Heart left ventricle (tissue), 16 donors: ENCODE data around the gene DCDC2C. TPM values are rescaled to one million over a fixed set of nuclear protein-coding genes. Genes with fewer than 3 reads are reported as not detected.

ENCODE experiments used
- ATAC-seq, 4 donors: fragments of 200-7000 bp; cut with Tn5 transposase; one replicate each; pipeline ENCODE4 v1.9.1; 2020 to 2022; ENCODE audit warnings: moderate library complexity in 4 of 4, mild to moderate bottlenecking in 3 of 4, moderate number of reproducible peaks in 1 of 4
- DNase-seq, 5 donors: peaks; one replicate each; pipeline ENCODE4 v3.0.0-alpha.2; 2020
- H3K27ac ChIP-seq, 12 donors: fragments of 200-600 bp; sonication (generic) in 4 of 12; one replicate each; pipeline versions ENCODE4 v1.5.0 to v1.8.0; 2016 to 2022; ENCODE audit warnings: mild to moderate bottlenecking in 2 of 12
- H3K27me3 ChIP-seq, 9 donors: fragments of 200-600 bp; sonication (generic) in 2 of 9; one replicate each; pipeline versions ENCODE4 v1.5.1 to v1.8.0; 2016 to 2022; ENCODE audit warnings: mild to moderate bottlenecking in 3 of 9
- H3K36me3 ChIP-seq, 9 donors: fragments of 200-600 bp; sonication (generic) in 2 of 9; one replicate each; pipeline versions ENCODE4 v1.5.0 to v1.8.0; 2018 to 2022; ENCODE audit warnings: mild to moderate bottlenecking in 2 of 9
- H3K4me1 ChIP-seq, 12 donors: fragments of 200-600 bp; sonication (generic) in 4 of 12; one replicate each; pipeline versions ENCODE4 v1.5.0 to v1.8.0; 2016 to 2022; ENCODE audit warnings: mild to moderate bottlenecking in 3 of 12
- H3K4me3 ChIP-seq, 12 donors: fragments of 200-600 bp; sonication (generic) in 4 of 12; one replicate each; pipeline versions ENCODE4 v1.5.0 to v1.8.0; 2017 to 2022; ENCODE audit warnings: mild to moderate bottlenecking in 9 of 12, moderate library complexity in 4 of 12
- H3K9me3 ChIP-seq, 12 donors: fragments of 200-600 bp; sonication (generic) in 4 of 12; one replicate each; pipeline versions ENCODE4 v1.5.0 to v1.8.0; 2016 to 2022; ENCODE audit warnings: mild to moderate bottlenecking in 1 of 12
- POLR2A ChIP-seq, 2 donors: fragments of 450-650 bp; IDR thresholded peaks; one replicate each; pipeline ENCODE4 v1.6.1; 2017; ENCODE audit warnings: antibody characterized with exemption in 2 of 2, mild to moderate bottlenecking in 2 of 2, moderate library complexity in 2 of 2
- WGBS, 4 donors: extraction: QIAGEN DNeasy Blood & Tissue Kit in 2 of 4; methylation state at CpG; one replicate each; pipeline versions ENCODE4 v1.1.5 to v1.1.7; 2013 to 2018; 5-methylcytosine and 5-hydroxymethylcytosine counted together
- intact Hi-C, 10 donors: fragments of 100-400 bp; cut with DNase I; formaldehyde crosslinking; loops; one replicate each; pipeline versions ENCODE4 v1.11.1 to v1.14.2; 2022
- polyA plus RNA-seq, 2 donors: library from polyadenylated mRNA; stranded (reverse); fragments of 200-250 nt; gene quantifications; one replicate each; pipeline ENCODE4 v1.2.3, GENCODE V29; 2013
- total RNA-seq, 9 donors: library from RNA; depleted of rRNA in 2 of 9; stranded (reverse); fragments of >200 nt in 2 of 9; fragmentation: NEBNext Ultra II Directional in 3 of 9; extraction: Animal tissue kit (Norgen Biotek cat#: 25700) in 3 of 9; gene quantifications; one replicate each; pipeline versions ENCODE4 v1.1.0 to v1.2.4, GENCODE V29; 2016 to 2023
- TF ChIP-seq, protein P1 (sequence below), 12 donors: fragments of 200-600 bp; sonication (generic) in 4 of 12; IDR thresholded peaks; one replicate each; pipeline versions ENCODE4 v1.5.0 to v1.8.0; 2018 to 2022; ENCODE audit warnings: antibody characterized with exemption in 12 of 12, mild to moderate bottlenecking in 5 of 12
- donor health status: ischemic (EF 13 %, LVEDD 7.1; RV severe dilation, severe dysfunction).
- donor health status: healthy with polysubstance abuse.
- donor health status: DM: no; HTN: yes; CAD: no.
- donor health status: DM: no; HTN: no; CAD: no.
- donor health status: ischemic (EF 25% LVEDD 6.9; RV normal size, moderate dysfunction).
- donor health status: ischemic (EF 25% LVEDD 5.7; RV mildly dilated, moderate dysfunction).
- donor health status: healthy.
- donor health status: DM: yes; HTN: yes; CAD: no.
- donor health status: ischemic (EF 35%, LVEDD 5.7; RV mildly dilated, moderate dysfunction).
- donor health status: nonischemic (EF 11% LVEDD 7.7; RV severe dilation, severe dysfunction).
- donor health status: DM: yes; HTN: yes; CAD: no.
- donor health status: PGD.
- donor health status: ischemic (EF 29% LVEDD 5.4; RV normal size, mild dysfunction).
- donor health status: nonischemic (EF 23%, LVEDD 6.1; RV moderate dilation, normal function).

The DCDC2C gene
- total and polyA plus RNA-seq, 11 donors: not detected

DNA sequence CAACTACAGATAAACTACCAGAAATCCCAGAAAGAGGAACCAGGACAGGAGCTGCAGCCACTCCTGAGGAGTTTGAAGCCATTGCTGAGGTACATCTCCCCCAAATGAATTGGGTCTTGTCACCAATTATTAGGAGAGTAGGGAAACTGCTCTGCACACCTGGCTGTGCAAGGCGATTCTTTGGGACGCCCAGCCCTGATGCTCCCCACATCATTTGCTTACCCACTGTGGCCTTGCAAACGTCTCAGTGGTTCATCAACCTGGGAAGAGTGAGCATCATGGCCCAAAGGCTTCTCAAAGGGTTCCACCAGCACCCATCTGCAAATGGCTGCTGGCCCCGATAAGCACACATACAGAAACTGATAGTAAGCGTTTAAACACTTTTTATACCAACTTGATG lies 21.8 kb upstream of the DCDC2C start:
- intact Hi-C loops: no loop called here

DNA sequence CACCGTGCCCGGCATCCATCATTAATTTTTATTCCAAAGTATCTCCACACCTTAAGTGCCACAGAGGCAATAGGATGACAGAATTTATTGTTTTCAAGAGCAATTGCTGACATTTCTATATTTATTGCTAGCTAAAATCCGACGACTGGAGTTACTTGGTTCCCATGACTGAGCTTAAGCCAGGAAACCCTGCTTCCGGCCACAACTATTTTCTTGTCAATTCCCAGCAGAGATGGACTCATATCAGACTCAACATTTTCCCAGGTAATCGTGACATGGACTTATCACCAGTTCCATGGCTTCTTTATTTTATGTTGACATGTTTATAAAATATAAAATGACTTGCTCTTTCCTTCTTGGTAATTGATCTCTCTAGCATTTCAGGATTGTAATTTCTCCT lies 20.6 kb upstream of the DCDC2C start:
- H3K4me1 ChIP-seq: no peaks in the 10 kb centered on the region
- no peak overlapping the region for H3K4me3 ChIP-seq
- no peaks in the 10 kb centered on the region for H3K9me3 ChIP-seq
- no peak for TF ChIP-seq POLR2A (IDR thresholded peaks at IDR 0.05)
- TF ChIP-seq, protein P1, sequence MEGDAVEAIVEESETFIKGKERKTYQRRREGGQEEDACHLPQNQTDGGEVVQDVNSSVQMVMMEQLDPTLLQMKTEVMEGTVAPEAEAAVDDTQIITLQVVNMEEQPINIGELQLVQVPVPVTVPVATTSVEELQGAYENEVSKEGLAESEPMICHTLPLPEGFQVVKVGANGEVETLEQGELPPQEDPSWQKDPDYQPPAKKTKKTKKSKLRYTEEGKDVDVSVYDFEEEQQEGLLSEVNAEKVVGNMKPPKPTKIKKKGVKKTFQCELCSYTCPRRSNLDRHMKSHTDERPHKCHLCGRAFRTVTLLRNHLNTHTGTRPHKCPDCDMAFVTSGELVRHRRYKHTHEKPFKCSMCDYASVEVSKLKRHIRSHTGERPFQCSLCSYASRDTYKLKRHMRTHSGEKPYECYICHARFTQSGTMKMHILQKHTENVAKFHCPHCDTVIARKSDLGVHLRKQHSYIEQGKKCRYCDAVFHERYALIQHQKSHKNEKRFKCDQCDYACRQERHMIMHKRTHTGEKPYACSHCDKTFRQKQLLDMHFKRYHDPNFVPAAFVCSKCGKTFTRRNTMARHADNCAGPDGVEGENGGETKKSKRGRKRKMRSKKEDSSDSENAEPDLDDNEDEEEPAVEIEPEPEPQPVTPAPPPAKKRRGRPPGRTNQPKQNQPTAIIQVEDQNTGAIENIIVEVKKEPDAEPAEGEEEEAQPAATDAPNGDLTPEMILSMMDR (IDR thresholded peaks at IDR 0.05): no peak
- no peak for ATAC-seq
- DNase-seq: no peak
- intact Hi-C loops: no loop called here
- 69 to 82% (median 74%) methylated on average over 6 of the region's 6 CpGs for WGBS, 4 donors
- H3K27me3 ChIP-seq: peaks cover 0 to 9% (median 0%) of the 10 kb centered on the region in 9 donors
- H3K27ac ChIP-seq: no peak overlapping the region
- no peaks in the 10 kb centered on the region for H3K36me3 ChIP-seq

More for the DNA sequence above, 21.8 kb upstream of the DCDC2C start:
- no peak for TF ChIP-seq POLR2A (IDR thresholded peaks at IDR 0.05)
- TF ChIP-seq, protein P1 (IDR thresholded peaks at IDR 0.05): no peak
- H3K4me3 ChIP-seq: no peak overlapping the region
- no peak for DNase-seq
- H3K4me1 ChIP-seq: no peaks in the 10 kb centered on the region
- peaks cover 0 to 9% (median 0%) of the 10 kb centered on the region in 9 donors for H3K27me3 ChIP-seq
- H3K27ac ChIP-seq: no peak overlapping the region
- H3K9me3 ChIP-seq: no peaks in the 10 kb centered on the region
- 87 to 95% (median 89%) methylated on average over 5 of the region's 5 CpGs for WGBS, 4 donors
- ATAC-seq: no peak
- no peaks in the 10 kb centered on the region for H3K36me3 ChIP-seq

DNA sequence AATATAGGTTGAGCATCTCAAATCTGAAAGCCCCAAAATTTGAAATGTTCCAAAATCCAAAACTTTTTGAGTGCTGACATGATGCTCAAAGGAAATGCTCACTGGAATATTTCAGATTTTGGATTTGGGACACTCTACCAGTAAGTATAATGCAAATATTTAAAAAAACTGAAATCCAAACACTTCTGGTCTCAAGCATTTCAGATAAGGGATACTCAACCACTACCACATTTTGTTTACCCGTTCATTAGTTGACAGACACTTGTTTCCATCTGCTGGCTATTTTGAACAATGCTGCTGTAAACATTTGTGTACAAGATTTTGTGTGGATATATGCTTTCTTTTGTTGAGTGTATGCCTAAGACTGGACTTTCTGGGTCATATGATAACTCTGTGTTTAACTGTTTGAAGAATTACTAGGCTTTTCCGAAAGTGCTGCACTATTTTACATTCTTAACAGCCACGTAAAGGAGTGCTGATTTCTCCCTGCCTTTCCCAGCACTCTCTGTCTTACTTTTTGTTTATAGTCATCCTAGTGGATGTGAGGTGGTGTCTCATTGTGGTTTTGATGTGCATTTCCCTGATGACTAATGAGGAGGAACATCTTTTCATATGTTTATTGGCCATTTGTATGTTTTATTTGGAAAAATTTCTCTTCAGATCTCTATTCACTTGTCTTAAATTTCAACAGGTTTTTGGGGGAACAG lies 19.5 kb upstream of the DCDC2C start:
- Histone ChIP-seq H3K4me1 (no peaks in the 10 kb centered on the region), H3K9me3 (no peaks in the 10 kb centered on the region), H3K36me3 (no peaks in the 10 kb centered on the region), H3K27ac (no peak overlapping the region), H3K27me3 (peaks cover 0 to 7% (median 0%) of the 10 kb centered on the region in 9 donors), H3K4me3 (no peak overlapping the region)
- intact Hi-C loops: no loop called here
- DNase-seq (no peak), ATAC-seq (no peak)
- WGBS, 4 donors: 64 to 70% (median 66%) methylated on average over 3 of the region's 3 CpGs
- TF ChIP-seq POLR2A (IDR thresholded peaks at IDR 0.05): no peak
- TF ChIP-seq, protein P1 (IDR thresholded peaks at IDR 0.05): no peak

DNA sequence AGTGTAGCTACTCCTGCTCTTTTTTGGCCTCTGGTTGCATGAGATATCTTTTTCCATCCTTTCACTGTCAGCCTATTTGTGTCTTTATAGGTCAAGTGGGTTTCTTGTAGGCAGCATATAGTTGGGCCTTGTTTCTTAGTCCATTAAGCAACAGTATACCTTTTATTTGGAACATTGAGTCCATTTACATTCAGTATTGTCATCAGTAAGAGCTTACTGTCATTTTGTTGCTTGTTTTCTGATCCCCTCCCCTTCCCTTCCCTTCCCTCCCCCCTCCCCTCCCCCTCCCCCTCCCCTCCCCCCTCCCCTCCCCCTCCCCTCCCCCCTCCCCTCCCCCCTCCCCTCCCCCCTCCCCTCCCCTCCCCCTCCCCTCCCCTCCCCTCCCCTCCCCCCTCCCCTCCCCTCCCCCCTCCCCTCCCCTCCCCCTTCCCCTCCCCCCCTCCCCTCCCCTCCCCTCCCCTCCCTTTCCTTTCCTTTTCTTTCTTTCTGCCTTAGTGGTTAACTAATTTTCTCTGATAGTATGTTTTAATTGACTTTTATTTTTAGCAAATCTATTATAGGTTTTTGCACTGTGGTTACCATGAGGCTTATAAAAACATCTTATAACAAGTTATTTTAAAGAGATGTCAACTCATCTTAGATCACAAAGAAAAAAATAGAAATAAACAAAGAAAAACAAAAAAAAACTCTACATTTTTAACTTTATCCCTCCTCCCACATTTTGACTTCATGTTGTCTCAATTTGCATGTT lies 13.2 kb upstream of the DCDC2C start:
- H3K36me3 ChIP-seq: no peaks in the 10 kb centered on the region
- no peak for DNase-seq
- intact Hi-C loops: no loop called here
- H3K27ac ChIP-seq: no peak overlapping the region
- H3K9me3 ChIP-seq: peaks cover 0 to 26% (median 0%) of the 10 kb centered on the region in 12 donors
- H3K4me3 ChIP-seq: no peak overlapping the region
- ATAC-seq: no peak
- no peak for TF ChIP-seq POLR2A (IDR thresholded peaks at IDR 0.05)
- H3K27me3 ChIP-seq: peaks cover 0 to 19% (median 0%) of the 10 kb centered on the region in 9 donors
- no peaks in the 10 kb centered on the region for H3K4me1 ChIP-seq
